ENCODE results near the gene CCDC92B.
"Not testable (repeated sequence)": the region's sequence is repeated elsewhere in the genome, so short reads cannot be mapped to it uniquely, and the experiment has no call there.

The CCDC92B gene

GRCh38 chr17:2699216-2699805, 50.1 kb downstream of the CCDC92B start:
- H3K36me3 Mint-ChIP-seq: peaks cover 34 to 44% of the 10 kb centered on the region in 2 donors
- H3K9me3 Mint-ChIP-seq: not testable (repeated sequence)

DNA sequence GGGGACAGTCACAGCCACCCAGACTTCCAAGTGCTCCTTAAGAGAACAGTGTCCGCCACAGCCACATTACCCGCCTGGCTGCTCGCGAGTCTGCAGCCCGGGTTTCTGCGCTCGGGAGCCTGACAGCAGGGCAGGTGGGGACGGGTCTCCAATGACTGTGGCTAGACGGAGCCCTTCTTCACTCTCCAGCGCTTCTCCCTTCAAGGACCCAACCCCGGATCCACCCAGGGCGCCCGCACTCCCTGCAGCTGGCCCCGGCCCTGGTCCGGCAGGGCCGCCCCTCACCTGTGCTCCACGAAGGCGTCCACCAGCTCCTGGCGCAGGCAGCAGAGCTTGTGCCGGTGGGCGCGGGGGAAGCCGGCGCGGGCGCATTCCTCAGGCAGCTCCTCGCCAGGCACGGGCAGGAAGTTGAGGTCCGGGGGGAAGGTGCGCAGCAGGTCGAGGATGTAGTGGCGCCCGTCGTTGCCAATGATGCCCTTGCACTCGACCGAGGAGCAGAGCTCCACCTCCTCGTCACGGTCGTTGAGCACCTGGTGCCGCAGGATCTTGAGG, 51.8 kb downstream of the CCDC92B start:
- no peaks in the 10 kb centered on the region for H3K4me1 Mint-ChIP-seq
- H3K36me3 Mint-ChIP-seq: peaks cover 42% of the 10 kb centered on the region in 2 donors
- DNase-seq: no peak

More at GRCh38 chr17:2699216-2699805, 50.1 kb downstream of the CCDC92B start:
- H3K27ac Mint-ChIP-seq; H3K4me1 Mint-ChIP-seq; DNase-seq; ATAC-seq (replicated peaks); H3K27me3 Mint-ChIP-seq; H3K4me3 Mint-ChIP-seq: not testable (repeated sequence)

GRCh38 chr17:2695961-2696760, 53.3 kb downstream of the CCDC92B start:
- Mint-ChIP-seq H3K9me3 (no peaks in the 10 kb centered on the region), H3K4me1 (no peaks in the 10 kb centered on the region), H3K36me3 (peaks cover 37 to 42% of the 10 kb centered on the region in 2 donors), H3K27ac (no peak overlapping the region), H3K27me3 (no peaks in the 10 kb centered on the region), H3K4me3 (no peak overlapping the region)
- ATAC-seq (replicated peaks) (no peak), DNase-seq (no peak)

More for the DNA sequence above, 51.8 kb downstream of the CCDC92B start:
- Mint-ChIP-seq H3K4me3 (no peak overlapping the region), H3K27ac (no peak overlapping the region), H3K9me3 (no peaks in the 10 kb centered on the region), H3K27me3 (no peaks in the 10 kb centered on the region)
- ATAC-seq (replicated peaks): no peak

DNA sequence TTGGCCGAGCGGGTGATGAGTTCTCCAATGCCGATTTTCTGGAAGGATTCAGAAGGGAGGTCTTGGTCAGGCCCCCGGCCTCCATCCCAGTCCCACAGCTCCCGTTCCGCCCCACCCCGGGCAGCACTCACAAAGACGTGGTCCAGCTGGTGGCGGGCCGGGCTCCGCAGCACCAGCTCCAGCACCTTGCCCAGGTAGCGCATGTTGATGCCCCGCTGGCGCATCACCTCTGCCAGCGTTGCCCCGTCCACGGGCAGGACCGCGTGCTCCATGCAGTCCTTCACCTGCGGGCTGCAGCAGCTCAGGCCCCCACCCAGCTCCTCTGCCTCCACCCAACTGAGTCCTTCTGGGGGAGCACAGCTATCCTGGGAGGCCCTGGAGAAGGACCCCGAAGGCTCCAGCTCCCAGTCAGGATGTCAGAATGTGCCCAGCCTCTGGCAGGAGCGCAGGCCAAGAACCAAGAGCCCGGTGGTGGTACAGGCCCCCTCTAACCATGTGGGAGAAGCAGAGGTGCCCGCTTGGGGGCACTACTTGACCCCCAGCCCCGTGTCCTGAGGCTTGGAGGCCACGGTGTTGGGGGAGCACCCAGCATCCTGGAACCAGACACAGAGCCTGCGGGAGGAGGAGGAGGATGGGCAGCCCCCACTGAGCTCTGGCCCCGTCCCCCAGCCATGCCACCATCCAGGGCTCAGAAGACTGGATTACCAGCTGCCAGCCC, 54.0 kb downstream of the CCDC92B start:
- H3K4me3 Mint-ChIP-seq: no peak overlapping the region
- DNase-seq (no peak), ATAC-seq (replicated peaks) (no peak)
- H3K4me1 Mint-ChIP-seq: no peaks in the 10 kb centered on the region
- peak overlapping the region; percentile 81 for H3K27ac Mint-ChIP-seq
- H3K36me3 Mint-ChIP-seq: peaks cover 34 to 48% of the 10 kb centered on the region in 2 donors
- no peaks in the 10 kb centered on the region for H3K9me3 Mint-ChIP-seq
- H3K27me3 Mint-ChIP-seq: no peaks in the 10 kb centered on the region

DNA sequence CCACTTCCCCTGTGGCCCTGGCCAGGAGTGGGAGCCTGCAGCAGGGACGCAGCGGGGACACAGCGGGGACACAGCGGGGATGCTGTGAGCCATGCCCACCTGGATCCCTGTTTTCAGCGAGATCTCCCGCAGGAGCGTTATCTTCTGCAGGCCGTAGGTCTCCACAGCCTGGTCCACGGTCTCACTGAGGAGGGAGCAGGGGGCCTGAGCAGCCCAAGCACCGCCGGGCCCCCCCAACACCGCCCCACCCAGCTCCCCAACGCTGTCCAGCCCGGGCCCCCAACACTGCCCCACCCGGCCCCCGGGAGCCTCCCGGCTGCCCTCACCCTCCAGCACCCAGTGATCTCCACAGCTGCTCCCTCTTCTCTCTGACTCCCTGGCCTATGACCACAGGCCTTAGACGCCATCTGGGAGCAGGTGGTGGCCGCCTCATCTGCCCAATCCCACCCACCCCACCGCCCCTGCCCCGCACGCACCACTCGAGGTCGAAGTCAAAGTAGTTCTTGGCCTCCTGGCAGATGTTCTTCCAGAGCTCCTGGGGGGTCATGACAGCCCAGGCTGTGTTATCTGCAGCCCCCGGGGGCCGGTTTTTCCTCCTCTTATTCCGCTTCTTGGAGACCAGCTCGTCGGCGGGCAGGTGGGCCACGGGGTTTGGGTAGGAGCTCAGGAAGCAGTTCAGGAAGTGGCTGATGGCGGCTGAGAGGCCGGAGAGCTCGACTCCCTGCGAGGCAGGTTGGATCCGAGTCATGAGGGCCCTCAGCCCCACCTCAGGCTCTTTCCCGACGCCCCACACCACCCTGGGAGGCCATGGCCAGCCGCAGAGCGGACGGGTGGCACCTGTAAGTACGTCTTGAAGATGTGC, 54.8 kb downstream of the CCDC92B start:
- no peaks in the 10 kb centered on the region for H3K27me3 Mint-ChIP-seq
- H3K27ac Mint-ChIP-seq: peak overlapping the region; percentile 81
- peaks cover 26 to 40% of the 10 kb centered on the region in 2 donors for H3K36me3 Mint-ChIP-seq
- no peak for ATAC-seq (replicated peaks)
- DNase-seq: no peak
- no peaks in the 10 kb centered on the region for H3K4me1 Mint-ChIP-seq
- no peaks in the 10 kb centered on the region for H3K9me3 Mint-ChIP-seq
- no peak overlapping the region for H3K4me3 Mint-ChIP-seq

- Mint-ChIP-seq H3K36me3 (peaks cover 30 to 46% of the 10 kb centered on the region in 2 donors), H3K27ac (peak overlapping the region; percentile 37), H3K27me3 (no peaks in the 10 kb centered on the region)
Measured at GRCh38 chr17:2693561-2694380, 55.7 kb downstream of the CCDC92B start.

GRCh38 chr17:2692781-2693135, 56.7 kb downstream of the CCDC92B start:
- ATAC-seq (replicated peaks) (no peak), DNase-seq (no peak)
- no peak overlapping the region for H3K27ac Mint-ChIP-seq
- H3K4me3 Mint-ChIP-seq: no peak overlapping the region
- H3K9me3 Mint-ChIP-seq: no peaks in the 10 kb centered on the region
- H3K4me1 Mint-ChIP-seq: peaks cover 4 to 5% of the 10 kb centered on the region in 2 donors
- peaks cover 24 to 43% of the 10 kb centered on the region in 2 donors for H3K36me3 Mint-ChIP-seq
- no peaks in the 10 kb centered on the region for H3K27me3 Mint-ChIP-seq

More at GRCh38 chr17:2693561-2694380, 55.7 kb downstream of the CCDC92B start:
- Mint-ChIP-seq H3K9me3 (no peaks in the 10 kb centered on the region), H3K4me1 (peaks cover 4 to 5% of the 10 kb centered on the region in 2 donors), H3K4me3 (no peak overlapping the region)
- ATAC-seq (replicated peaks) (no peak), DNase-seq (no peak)

GRCh38 chr17:2691965-2692780, 57.3 kb downstream of the CCDC92B start:
- Mint-ChIP-seq H3K27me3 (no peaks in the 10 kb centered on the region), H3K9me3 (no peaks in the 10 kb centered on the region), H3K36me3 (peaks cover 24 to 46% of the 10 kb centered on the region in 2 donors), H3K4me1 (peaks cover 5 to 6% of the 10 kb centered on the region in 2 donors), H3K4me3 (no peak overlapping the region), H3K27ac (no peak overlapping the region)
- ATAC-seq (replicated peaks): no peak
- DNase-seq: no peak

GRCh38 chr17:2691069-2691871, 58.2 kb downstream of the CCDC92B start:
- Mint-ChIP-seq H3K27me3 (no peaks in the 10 kb centered on the region), H3K4me3 (no peak overlapping the region), H3K27ac (no peak overlapping the region), H3K9me3 (no peaks in the 10 kb centered on the region), H3K36me3 (peaks cover 18 to 41% of the 10 kb centered on the region in 2 donors), H3K4me1 (peaks cover 5 to 6% of the 10 kb centered on the region in 2 donors)
- DNase-seq: no peak
- ATAC-seq (replicated peaks): no peak

DNA sequence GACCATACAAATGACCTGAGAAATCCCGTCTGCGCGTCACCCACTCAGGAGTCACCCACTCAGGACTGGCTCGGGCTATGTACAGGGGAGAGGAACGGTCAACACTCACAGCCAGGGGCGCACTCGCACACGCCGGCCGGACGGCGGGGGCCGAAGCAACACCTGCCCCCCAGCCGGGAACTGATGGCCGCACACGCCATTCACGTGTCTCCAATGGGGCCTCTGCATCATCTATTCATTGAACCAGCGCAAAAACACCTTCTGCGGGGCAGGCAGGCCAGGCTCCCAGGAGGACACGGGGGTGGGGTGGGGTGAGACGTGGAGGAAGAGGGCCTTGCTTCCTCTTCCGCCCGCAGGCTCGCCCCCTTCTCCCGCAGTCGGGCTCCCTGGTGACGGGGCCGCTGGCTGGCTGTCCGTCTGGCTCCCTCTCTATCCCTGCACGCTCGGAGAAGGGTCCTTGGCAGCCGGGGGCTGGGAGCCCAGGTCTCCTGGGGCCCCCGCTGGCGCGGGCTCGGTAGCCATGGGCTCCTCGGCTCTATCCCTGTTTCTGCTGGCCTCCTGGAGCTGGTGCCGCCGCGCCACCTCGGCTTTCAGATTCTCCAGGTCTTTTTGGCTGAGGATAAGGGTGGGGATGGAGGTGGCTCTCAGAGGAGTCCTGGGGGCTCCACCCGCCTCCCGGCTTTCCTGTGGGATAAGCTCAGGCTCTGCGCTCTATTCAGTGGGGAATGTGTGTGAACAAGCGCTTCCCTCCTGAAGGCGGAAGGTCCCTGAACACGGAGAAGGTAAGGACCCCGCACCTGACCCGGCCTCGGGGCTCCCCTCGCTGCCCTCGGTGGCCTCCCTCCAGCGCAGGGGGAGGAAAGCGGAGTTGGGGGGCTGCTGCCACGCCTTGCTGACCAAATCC, 59.0 kb downstream of the CCDC92B start:
- H3K36me3 Mint-ChIP-seq: peaks cover 18 to 41% of the 10 kb centered on the region in 2 donors
- no peak overlapping the region for H3K4me3 Mint-ChIP-seq
- no peaks in the 10 kb centered on the region for H3K9me3 Mint-ChIP-seq
- ATAC-seq (replicated peaks): no peak
- H3K27ac Mint-ChIP-seq: peak overlapping the region; percentile 39
- no peak for DNase-seq
- no peaks in the 10 kb centered on the region for H3K27me3 Mint-ChIP-seq
- H3K4me1 Mint-ChIP-seq: peaks cover 5 to 6% of the 10 kb centered on the region in 2 donors
